HG02943 (cell line): ENCODE measurements around the gene ZYX.
A peak's percentile ranks its signal among the peaks of the same experiment; 100 is the strongest.

Experiments
- ATAC-seq: cut with Tn5 transposase; IDR thresholded peaks from one replicate; pipeline ENCODE4 v1.9.1; 2021; ENCODE audit warnings: mild to moderate bottlenecking, low read depth, moderate library complexity; ENCODE audit not compliant: unreplicated experiment

ZYX gene

GRCh38 chr7:143380646-143381426 lies at the start of gene ZYX:
Gene ZYX (plus strand): TSS chr7:143381345. CDS start chr7:143381572, 227 bp downstream.
- peak; percentile 71 for ATAC-seq

GRCh38 chr7:143334244-143334643 lies 46.9 kb upstream of the ZYX start:
- no peak for ATAC-seq

GRCh38 chr7:143337216-143337615 lies 43.9 kb upstream of the ZYX start:
- no peak for ATAC-seq

- no peak for ATAC-seq
Observed at GRCh38 chr7:143341842-143342241, 39.3 kb upstream of the ZYX start.

GRCh38 chr7:143343596-143343995 lies 37.5 kb upstream of the ZYX start:
- no peak for ATAC-seq

GRCh38 chr7:143345428-143345900 lies 35.7 kb upstream of the ZYX start:
- ATAC-seq: no peak

- ATAC-seq: no peak
Observed at GRCh38 chr7:143346018-143346417, 35.1 kb upstream of the ZYX start.

GRCh38 chr7:143347950-143348349 lies 33.2 kb upstream of the ZYX start:
- no peak for ATAC-seq

- ATAC-seq: no peak
Observed at GRCh38 chr7:143351060-143351459, 30.1 kb upstream of the ZYX start.

GRCh38 chr7:143351574-143351973 lies 29.6 kb upstream of the ZYX start:
- no peak for ATAC-seq

- no peak for ATAC-seq
Observed at GRCh38 chr7:143352531-143353002, 28.6 kb upstream of the ZYX start.

GRCh38 chr7:143354376-143354775 lies 26.8 kb upstream of the ZYX start:
- no peak for ATAC-seq

GRCh38 chr7:143354965-143355364 lies 26.2 kb upstream of the ZYX start:
- no peak for ATAC-seq

GRCh38 chr7:143355450-143356385 lies 25.4 kb upstream of the ZYX start:
- no peak for ATAC-seq

- no peak for ATAC-seq
Observed at GRCh38 chr7:143356414-143357050, 24.6 kb upstream of the ZYX start.

- no peak for ATAC-seq
Observed at GRCh38 chr7:143358626-143359025, 22.5 kb upstream of the ZYX start.

- ATAC-seq: no peak
Observed at GRCh38 chr7:143359771-143360353, 21.3 kb upstream of the ZYX start.

GRCh38 chr7:143360788-143361551 lies 20.2 kb upstream of the ZYX start:
- no peak for ATAC-seq

GRCh38 chr7:143361552-143362130 lies 19.5 kb upstream of the ZYX start:
- ATAC-seq: no peak
